ENCODE data around the gene THSD7B. TPM values are rescaled to one million over a fixed set of nuclear protein-coding genes. Genes with fewer than 3 reads are reported as not detected.

The THSD7B gene
- total RNA-seq (2022; extraction: Qiagen RNA extraction): not detected in 5 replicates

GRCh38 chr2:136765256-136766072 is at the start of gene THSD7B:
Gene THSD7B, plus strand, starts transcription at chr2:136765545. Its CDS starts 116,634 bp downstream, at chr2:136882179.

